SK-N-MC (cell line): ENCODE data around the gene HOXA9.

Source experiments
- EZH2 ChIP-seq: fragments of 200-600 bp; sonication (generic); IDR thresholded peaks from one replicate; pipeline ENCODE4 v1.6.1; 2017; ENCODE audit warnings: antibody characterized with exemption
- POLR2AphosphoS5 ChIP-seq: IDR thresholded peaks from 2 replicates; pipeline ENCODE4 v1.6.1; 2012; ENCODE audit warnings: mild to moderate bottlenecking, low read depth, low read length, borderline replicate concordance

- TF ChIP-seq POLR2AphosphoS5 (no peak), EZH2 (no peak)
These were observed 40.3 kb upstream of the HOXA9 start for GRCh38 chr7:27205325-27206280.
